CD4-positive, alpha-beta memory T cell (primary cell): ENCODE results near the gene KRT75. TPM values are rescaled to one million over a fixed set of nuclear protein-coding genes. Genes with fewer than 3 reads are reported as not detected.

Experiments
- CTCF ChIA-PET: fragments of 350-600 bp; sonication (Branson Sonifier 250); formaldehyde crosslinking; loops from one replicate; lab custom pipeline; 2021; ENCODE audit warnings: inconsistent platforms; ENCODE audit not compliant: partially characterized antibody; lab: Charles Lee
- POLR2A ChIA-PET: fragments of 350-600 bp; sonication (Branson Sonifier 250); formaldehyde crosslinking; loops from one replicate; lab custom pipeline; 2021; ENCODE audit not compliant: partially characterized antibody; lab: Charles Lee
- DNase-seq, 5 donors: peaks; one replicate each; pipeline versions ENCODE4 v3.0.0 to v3.0.0-alpha.2; 2020 to 2022; ENCODE audit warnings: mixed read lengths in 1 of 5
- H3K27ac ChIP-seq: one replicate; pipeline ENCODE4 v1.7.0; 2013; ENCODE audit warnings: low read depth, low read length
- H3K27me3 ChIP-seq: 2 replicates; pipeline ENCODE4 v1.7.0; 2013; ENCODE audit warnings: mild to moderate bottlenecking, low read length, moderate library complexity; ENCODE audit not compliant: insufficient read depth
- H3K36me3 ChIP-seq: 2 replicates; pipeline ENCODE4 v1.7.0; 2013; ENCODE audit warnings: mild to moderate bottlenecking, low read length, moderate library complexity; ENCODE audit not compliant: insufficient read depth
- H3K4me1 ChIP-seq: 2 replicates; pipeline ENCODE4 v1.7.0; 2013; ENCODE audit warnings: mild to moderate bottlenecking, low read length, moderate library complexity; ENCODE audit not compliant: insufficient read depth
- H3K4me3 ChIP-seq, 2 donors: one replicate each; pipeline ENCODE4 v1.7.0; 2013; ENCODE audit warnings: low read length in 2 of 2, mild to moderate bottlenecking in 1 of 2
- H3K9me3 ChIP-seq, 2 donors: one replicate each; pipeline ENCODE4 v1.7.0; 2013; ENCODE audit warnings: low read length in 2 of 2, control low read depth in 1 of 2; ENCODE audit not compliant: control insufficient read depth in 1 of 2
- H3K27ac Mint-ChIP-seq, 7 donors: one replicate each; pipeline ENCODE4 v1.8.0; 2020 to 2021; ENCODE audit warnings: mixed read lengths in 7 of 7, mild to moderate bottlenecking in 6 of 7, inconsistent platforms in 3 of 7, moderate library complexity in 3 of 7
- H3K27me3 Mint-ChIP-seq, 2 donors: one replicate each; pipeline ENCODE4 v1.8.0; 2020 to 2021; ENCODE audit warnings: mixed read lengths in 2 of 2
- H3K36me3 Mint-ChIP-seq, 2 donors: one replicate each; pipeline ENCODE4 v1.8.0; 2020 to 2021; ENCODE audit warnings: mixed read lengths in 2 of 2, inconsistent platforms in 1 of 2, mild to moderate bottlenecking in 1 of 2
- H3K4me1 Mint-ChIP-seq, 4 donors: one replicate each; pipeline ENCODE4 v1.8.0; 2020 to 2021; ENCODE audit warnings: mixed read lengths in 4 of 4, mild to moderate bottlenecking in 1 of 4
- H3K4me3 Mint-ChIP-seq, 8 donors: one replicate each; pipeline ENCODE4 v1.8.0; 2020 to 2021; ENCODE audit warnings: mixed read lengths in 8 of 8, mild to moderate bottlenecking in 7 of 8, moderate library complexity in 6 of 8, inconsistent platforms in 3 of 8
- H3K9me3 Mint-ChIP-seq, 8 donors: one replicate each; pipeline ENCODE4 v1.8.0; 2020 to 2021; ENCODE audit warnings: mixed read lengths in 8 of 8, mild to moderate bottlenecking in 5 of 8, inconsistent platforms in 3 of 8, moderate library complexity in 1 of 8
- intact Hi-C: fragments of 100-400 bp; cut with micrococcal nuclease; formaldehyde crosslinking; loops from one replicate; pipeline ENCODE4 v1.15.1; 2023
- polyA plus RNA-seq, 2 donors: library from polyadenylated mRNA; unstranded; fragments of 300-500 nt; fragmentation: Illumina TruSeq; gene quantifications; one replicate each; pipeline ENCODE4 v1.2.3, GENCODE V29; 2021
- total RNA-seq, 2 experiments: library from RNA; stranded (reverse); gene quantifications; one replicate each; pipeline ENCODE4 v1.2.3, GENCODE V29; 2021

KRT75 gene
- total RNA-seq (not detected), polyA plus RNA-seq (not detected)

DNA sequence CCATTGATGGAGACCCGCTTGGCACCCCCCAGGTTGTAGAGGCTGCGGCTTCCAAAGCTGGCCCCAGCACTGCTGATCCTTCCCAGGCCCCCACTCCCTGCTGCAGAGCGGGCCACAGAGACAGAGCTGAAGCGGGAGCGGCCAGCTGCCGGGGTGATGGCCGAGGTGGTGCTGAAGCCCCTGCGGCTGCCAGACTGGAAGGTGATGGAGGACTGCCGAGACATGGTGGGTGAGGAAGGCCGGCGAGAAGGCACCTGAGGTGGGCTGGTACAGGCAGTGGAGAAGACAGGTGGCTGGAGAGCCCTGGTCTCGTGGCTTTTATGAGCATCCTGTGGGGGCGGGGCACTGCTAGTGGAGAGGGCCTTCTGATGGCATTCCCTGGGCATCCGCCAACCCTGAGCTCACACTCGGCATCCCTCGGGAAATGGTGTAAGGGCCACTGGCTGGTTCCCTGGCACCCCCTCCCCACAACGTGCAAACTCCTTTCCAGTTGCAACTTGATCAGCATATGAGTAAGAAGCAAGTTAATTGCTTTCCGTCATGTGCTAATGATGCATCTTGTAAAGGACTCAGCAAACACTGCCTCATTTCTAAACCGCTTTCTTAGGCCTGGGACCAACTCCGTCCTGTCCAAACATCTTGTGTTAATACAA is at the start of gene KRT75:
TSS of gene KRT75 (minus strand) at position 291 of the 653 bp plus-strand sequence. CDS start at position 224, 67 bp downstream.
- intact Hi-C loops, result no loop called here
- Mint-ChIP-seq H3K27me3 (peaks cover 13 to 38% of the 10 kb centered on the region in 2 donors), H3K36me3 (no peaks in the 10 kb centered on the region), H3K4me3 (no peak within 1 kb of the TSS), H3K9me3 (peaks cover 0 to 4% (median 0%) of the 10 kb centered on the region in 8 donors), H3K27ac (no peak within 1 kb of the TSS), H3K4me1 (no peaks in the 10 kb centered on the region)
- no peak for DNase-seq
- H3K36me3 ChIP-seq, result no peaks in the 10 kb centered on the region
- ChIA-PET POLR2A (no interaction called here), CTCF (no interaction called here)
- H3K9me3 ChIP-seq, result no peaks in the 10 kb centered on the region
- H3K27me3 ChIP-seq, result peaks cover 4% of the 10 kb centered on the region
- H3K27ac ChIP-seq, result no peak within 1 kb of the TSS
- H3K4me1 ChIP-seq, result no peaks in the 10 kb centered on the region
- H3K4me3 ChIP-seq, result no peak within 1 kb of the TSS

DNA sequence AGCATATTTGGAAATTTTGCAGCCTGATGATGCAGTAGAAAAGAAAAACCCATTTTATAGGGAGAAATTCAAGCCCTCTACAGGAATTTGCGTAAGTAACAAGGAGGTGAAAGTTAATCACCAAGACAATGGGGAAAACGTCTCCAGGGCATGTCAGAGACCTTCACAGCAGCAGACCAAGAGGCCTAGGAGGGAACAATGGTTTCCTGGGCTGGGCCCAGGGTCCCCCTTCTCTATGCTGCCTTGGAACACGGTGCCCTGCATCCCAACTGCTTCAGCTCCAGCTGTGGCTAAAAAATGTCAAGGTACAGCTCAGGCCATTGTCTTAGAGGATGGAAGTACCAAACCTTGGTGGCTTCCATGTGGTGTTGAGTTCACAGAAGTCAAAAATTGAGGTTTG is 45.9 kb upstream of the KRT75 start:
- peaks cover 0 to 5% of the 10 kb centered on the region in 2 donors for H3K9me3 ChIP-seq
- Mint-ChIP-seq H3K27ac (no peak overlapping the region), H3K4me1 (no peaks in the 10 kb centered on the region), H3K4me3 (no peak overlapping the region), H3K36me3 (no peaks in the 10 kb centered on the region), H3K9me3 (peaks cover 0 to 24% (median 9%) of the 10 kb centered on the region in 8 donors), H3K27me3 (peaks cover 12 to 28% of the 10 kb centered on the region in 2 donors)
- ChIA-PET CTCF (no interaction called here), POLR2A (no interaction called here)
- H3K4me3 ChIP-seq, result no peak overlapping the region
- DNase-seq, result no peak
- no peaks in the 10 kb centered on the region for H3K36me3 ChIP-seq
- no peak overlapping the region for H3K27ac ChIP-seq
- intact Hi-C loops, result no loop called here
- no peaks in the 10 kb centered on the region for H3K4me1 ChIP-seq
- H3K27me3 ChIP-seq, result no peaks in the 10 kb centered on the region

DNA sequence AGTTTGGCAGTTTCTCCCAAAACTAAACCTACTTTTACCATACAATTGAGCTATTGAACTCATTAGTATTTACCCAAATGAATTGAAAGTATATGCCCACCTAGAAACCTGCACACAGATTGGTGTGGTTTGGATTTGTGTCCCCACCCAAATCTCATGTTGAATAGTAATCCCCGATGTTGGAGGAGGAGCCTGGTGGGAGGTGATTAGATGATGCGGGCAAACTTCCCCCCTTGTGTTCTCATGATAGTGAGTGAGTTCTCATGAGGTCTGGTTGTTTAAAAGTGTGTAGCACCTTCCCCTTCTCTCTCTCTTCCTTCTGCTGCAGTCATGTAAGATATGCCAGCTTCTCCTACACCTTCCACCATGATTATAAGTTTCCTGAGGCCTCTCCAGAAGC is 43.5 kb upstream of the KRT75 start:
- H3K36me3 Mint-ChIP-seq, result no peaks in the 10 kb centered on the region
- no peaks in the 10 kb centered on the region for H3K4me1 Mint-ChIP-seq
- Histone ChIP-seq H3K4me1 (no peaks in the 10 kb centered on the region), H3K36me3 (no peaks in the 10 kb centered on the region), H3K27me3 (no peaks in the 10 kb centered on the region), H3K4me3 (no peak overlapping the region), H3K9me3 (no peaks in the 10 kb centered on the region), H3K27ac (no peak overlapping the region)
- H3K4me3 Mint-ChIP-seq, result no peak overlapping the region
- peaks cover 11 to 18% of the 10 kb centered on the region in 2 donors for H3K27me3 Mint-ChIP-seq
- peaks cover 0 to 15% (median 1%) of the 10 kb centered on the region in 8 donors for H3K9me3 Mint-ChIP-seq
- ChIA-PET CTCF (no interaction called here), POLR2A (no interaction called here)
- intact Hi-C loops, result no loop called here
- H3K27ac Mint-ChIP-seq, result no peak overlapping the region
- no peak for DNase-seq

DNA sequence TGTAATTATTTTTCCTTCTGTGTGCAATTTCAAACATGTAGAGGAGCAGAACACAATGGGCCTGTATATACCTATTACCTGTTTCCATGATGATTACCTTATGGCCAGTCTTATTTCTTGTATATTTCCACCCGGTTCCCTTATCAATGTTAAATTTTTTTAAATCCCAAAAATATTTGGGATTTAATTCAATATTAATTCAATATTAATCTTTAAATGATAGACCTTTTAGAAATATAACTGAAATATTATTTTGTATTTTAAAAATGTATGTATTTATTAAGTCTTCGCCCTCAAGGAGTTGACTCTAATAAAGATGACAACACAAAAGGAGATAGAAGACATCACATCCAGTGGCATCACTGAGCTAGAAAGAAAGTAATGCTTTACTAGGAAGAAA is 40.0 kb upstream of the KRT75 start:
- intact Hi-C loops, result no loop called here
- Histone ChIP-seq H3K27me3 (no peaks in the 10 kb centered on the region), H3K9me3 (no peaks in the 10 kb centered on the region), H3K27ac (no peak overlapping the region), H3K36me3 (no peaks in the 10 kb centered on the region), H3K4me3 (no peak overlapping the region), H3K4me1 (no peaks in the 10 kb centered on the region)
- DNase-seq, result no peak
- Mint-ChIP-seq H3K9me3 (peaks cover 0 to 7% (median 0%) of the 10 kb centered on the region in 8 donors), H3K36me3 (no peaks in the 10 kb centered on the region), H3K4me1 (no peaks in the 10 kb centered on the region), H3K27ac (no peak overlapping the region), H3K4me3 (no peak overlapping the region), H3K27me3 (peaks cover 13 to 14% of the 10 kb centered on the region in 2 donors)
- POLR2A ChIA-PET, result no interaction called here
- CTCF ChIA-PET, result no interaction called here

DNA sequence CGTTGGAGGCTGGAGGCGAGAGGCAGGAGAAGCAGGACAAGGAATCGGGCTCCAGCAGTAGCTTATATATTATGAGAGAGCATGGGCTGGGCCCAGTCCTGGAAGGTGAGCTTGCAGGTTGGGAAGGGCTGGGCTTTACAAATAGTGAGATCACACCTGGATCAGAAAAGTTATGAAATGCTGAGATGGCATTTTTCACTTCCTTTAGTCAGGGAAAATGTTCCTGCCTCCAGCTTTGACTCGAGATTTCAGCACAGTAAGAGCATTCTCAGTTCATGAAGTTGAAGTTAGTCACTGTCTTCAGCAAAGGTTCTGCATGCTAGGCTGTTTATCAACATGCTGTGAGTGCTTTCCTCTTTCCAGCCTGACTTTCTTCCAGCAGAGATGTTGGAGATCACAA is 39.6 kb upstream of the KRT75 start, which contains the start of gene KRT6C:
TSS of gene KRT6C (minus strand) at position 38 of the 400 bp plus-strand sequence. CDS start 68 bp downstream, outside the sequence.
- Mint-ChIP-seq H3K27ac (no peak within 1 kb of the TSS), H3K4me1 (no peaks in the 10 kb centered on the region), H3K4me3 (no peak within 1 kb of the TSS), H3K36me3 (no peaks in the 10 kb centered on the region), H3K27me3 (peaks cover 11 to 15% of the 10 kb centered on the region in 2 donors), H3K9me3 (peaks cover 0 to 4% (median 0%) of the 10 kb centered on the region in 8 donors)
- H3K27ac ChIP-seq, result no peak within 1 kb of the TSS
- intact Hi-C loops, result no loop called here
- H3K36me3 ChIP-seq, result no peaks in the 10 kb centered on the region
- no peak for DNase-seq
- H3K27me3 ChIP-seq, result no peaks in the 10 kb centered on the region
- no peak within 1 kb of the TSS for H3K4me3 ChIP-seq
- ChIA-PET CTCF (no interaction called here), POLR2A (no interaction called here)
- H3K9me3 ChIP-seq, result no peaks in the 10 kb centered on the region
- no peaks in the 10 kb centered on the region for H3K4me1 ChIP-seq

DNA sequence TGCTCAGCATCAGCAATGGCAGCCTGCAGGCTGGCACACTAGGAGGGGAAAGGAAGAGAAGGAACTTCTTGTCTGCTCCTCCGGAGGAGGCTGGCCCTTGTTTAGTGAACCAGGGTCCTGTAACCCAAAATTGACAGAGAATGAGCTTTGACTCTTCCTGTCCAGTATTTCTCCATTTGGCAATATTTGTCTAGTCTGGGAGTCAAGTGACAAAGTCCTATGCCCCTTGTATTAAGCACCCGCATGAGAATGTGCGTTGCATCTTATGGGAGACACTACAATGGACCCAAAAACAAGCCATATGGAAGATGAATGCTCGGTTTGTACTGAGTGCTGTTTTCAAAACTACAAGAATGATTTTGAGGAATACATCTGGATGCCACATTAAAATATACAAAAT is 35.7 kb upstream of the KRT75 start:
- no peak for DNase-seq
- Mint-ChIP-seq H3K9me3 (no peaks in the 10 kb centered on the region), H3K27ac (no peak overlapping the region), H3K36me3 (no peaks in the 10 kb centered on the region), H3K4me1 (no peaks in the 10 kb centered on the region), H3K4me3 (no peak overlapping the region), H3K27me3 (peaks cover 15 to 17% of the 10 kb centered on the region in 2 donors)
- POLR2A ChIA-PET, result no interaction called here
- H3K9me3 ChIP-seq, result no peaks in the 10 kb centered on the region
- no peaks in the 10 kb centered on the region for H3K4me1 ChIP-seq
- no peaks in the 10 kb centered on the region for H3K36me3 ChIP-seq
- intact Hi-C loops, result no loop called here
- H3K27ac ChIP-seq, result no peak overlapping the region
- no peaks in the 10 kb centered on the region for H3K27me3 ChIP-seq
- CTCF ChIA-PET, result no interaction called here
- no peak overlapping the region for H3K4me3 ChIP-seq

DNA sequence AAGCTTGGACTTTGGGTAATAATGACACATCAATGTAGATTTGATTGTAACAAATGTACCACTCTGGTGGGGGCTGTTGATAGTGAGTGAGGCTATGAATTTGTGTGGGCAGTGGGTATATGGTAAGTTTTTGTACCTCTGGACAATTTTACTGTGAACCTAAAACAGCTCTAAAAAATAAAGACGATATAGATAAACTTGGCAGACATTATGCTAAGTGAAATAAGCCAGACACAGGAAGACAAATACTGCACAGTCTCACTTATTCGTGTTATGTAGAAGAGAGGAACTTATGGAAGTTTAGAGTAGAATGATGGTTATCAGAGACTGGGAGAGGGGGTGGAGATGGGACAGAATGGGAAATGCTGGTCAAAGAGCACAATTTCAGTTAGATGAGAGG is 30.7 kb upstream of the KRT75 start:
- H3K9me3 ChIP-seq, result no peaks in the 10 kb centered on the region
- H3K36me3 ChIP-seq, result no peaks in the 10 kb centered on the region
- Mint-ChIP-seq H3K4me1 (no peaks in the 10 kb centered on the region), H3K4me3 (no peak overlapping the region), H3K27me3 (peaks cover 14 to 16% of the 10 kb centered on the region in 2 donors), H3K27ac (no peak overlapping the region), H3K9me3 (no peaks in the 10 kb centered on the region), H3K36me3 (no peaks in the 10 kb centered on the region)
- CTCF ChIA-PET, result no interaction called here
- no peak overlapping the region for H3K27ac ChIP-seq
- POLR2A ChIA-PET, result no interaction called here
- DNase-seq, result no peak
- no peaks in the 10 kb centered on the region for H3K4me1 ChIP-seq
- intact Hi-C loops, result no loop called here
- H3K4me3 ChIP-seq, result no peak overlapping the region
- no peaks in the 10 kb centered on the region for H3K27me3 ChIP-seq
